22Rv1 (cell line): ENCODE data around the gene NEDD4L.

Source experiments
- H3K27ac ChIP-seq: fragments of 450-650 bp; 2 replicates; pipeline ENCODE4 v1.5.1; 2017
- CTCF ChIP-seq: fragments of 450-650 bp; IDR thresholded peaks from 2 replicates; pipeline ENCODE4 v1.5.1; 2017; ENCODE audit warnings: mild to moderate bottlenecking
- ZFX ChIP-seq: fragments of 450-650 bp; IDR thresholded peaks from 2 replicates; pipeline ENCODE4 v1.6.1; 2017; ENCODE audit warnings: antibody characterized with exemption, borderline replicate concordance

Gene NEDD4L

GRCh38 chr18:58205443-58206160, 161.6 kb downstream of the NEDD4L start:
- H3K27ac ChIP-seq, result peak overlapping the region; percentile 9; the same call in 1 of the 2 replicates

GRCh38 chr18:58207520-58208152, 163.6 kb downstream of the NEDD4L start:
- H3K27ac ChIP-seq, result peak overlapping the region; percentile 61
- TF ChIP-seq CTCF (no peak), ZFX (no peak)

More at GRCh38 chr18:58205443-58206160, 161.6 kb downstream of the NEDD4L start:
- TF ChIP-seq ZFX (no peak), CTCF (no peak)

- TF ChIP-seq ZFX, result no peak
- no peak for TF ChIP-seq CTCF
- H3K27ac ChIP-seq, result peak overlapping the region; percentile 61
Observed at GRCh38 chr18:58208207-58208932, 164.3 kb downstream of the NEDD4L start.

GRCh38 chr18:58209326-58209725, 165.3 kb downstream of the NEDD4L start:
- H3K27ac ChIP-seq, result peak overlapping the region; percentile 57; the same call in 1 of the 2 replicates
- TF ChIP-seq ZFX (no peak), CTCF (no peak)

GRCh38 chr18:58211510-58211909, 167.5 kb downstream of the NEDD4L start:
- peak overlapping the region; percentile 57 for H3K27ac ChIP-seq
- TF ChIP-seq ZFX (no peak), CTCF (no peak)

- TF ChIP-seq CTCF (no peak), ZFX (no peak)
- peak overlapping the region; percentile 57 for H3K27ac ChIP-seq
Observed at GRCh38 chr18:58212274-58212673, 168.2 kb downstream of the NEDD4L start.
